ENCODE results near the gene GASK1A. TPM values are rescaled to one million over a fixed set of nuclear protein-coding genes. Genes with fewer than 3 reads are reported as not detected.

Gene GASK1A
- total RNA-seq, 1 donor from 2014 or later = not detected

- peaks cover 46% of the 10 kb centered on the region for H3K9me3 Mint-ChIP-seq
- H3K27ac Mint-ChIP-seq = no peak overlapping the region
- H3K27me3 Mint-ChIP-seq = peaks cover 5% of the 10 kb centered on the region
- H3K36me3 Mint-ChIP-seq (ENCODE audit: low read depth) = peaks cover 3% of the 10 kb centered on the region
- no peak for TF ChIP-seq CTCF (IDR thresholded peaks at IDR 0.05)
- intact Hi-C loops (cut with micrococcal nuclease) = no loop called here
- ATAC-seq (ENCODE audit: low read depth) = no peak
- no peak for DNase-seq
- H3K4me1 Mint-ChIP-seq = no peaks in the 10 kb centered on the region
- H3K4me3 Mint-ChIP-seq = no peak overlapping the region
- POLR2A ChIA-PET = no interaction called here
- CTCF ChIA-PET = no interaction called here
These were observed 69.4 kb downstream of the GASK1A start for GRCh38 chr3:43048470-43048869.

DNA sequence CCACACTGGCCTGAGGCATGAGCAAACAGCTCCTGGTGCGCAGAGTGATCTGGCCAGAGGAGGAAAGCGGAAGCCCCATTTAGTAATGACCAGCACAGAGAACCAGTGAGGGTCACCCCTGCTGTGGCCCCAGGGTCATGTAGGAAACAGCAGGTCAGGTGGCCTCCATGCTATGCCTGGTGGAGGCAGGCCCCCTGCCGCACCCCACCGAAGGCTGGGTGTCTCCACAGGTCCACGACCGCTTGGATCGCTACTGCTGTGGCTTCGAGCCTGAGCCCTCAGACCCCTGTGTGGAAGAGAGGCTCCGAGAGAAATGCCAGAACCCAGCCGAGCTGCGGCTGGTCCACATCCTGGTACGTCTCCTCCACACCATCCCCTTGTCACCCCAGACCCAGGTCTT lies 74.2 kb downstream of the GASK1A start:
- H3K27me3 Mint-ChIP-seq = peaks cover 3% of the 10 kb centered on the region
- DNase-seq = no peak
- ATAC-seq (ENCODE audit: low read depth) = no peak
- no peak for TF ChIP-seq CTCF (IDR thresholded peaks at IDR 0.05)
- no peak overlapping the region for H3K4me3 Mint-ChIP-seq
- H3K27ac Mint-ChIP-seq = no peak overlapping the region
- ChIA-PET POLR2A (no interaction called here), CTCF (no interaction called here)
- peaks cover 20% of the 10 kb centered on the region for H3K9me3 Mint-ChIP-seq
- H3K4me1 Mint-ChIP-seq = no peaks in the 10 kb centered on the region
- intact Hi-C loops (cut with micrococcal nuclease) = no loop called here
- no peaks in the 10 kb centered on the region for H3K36me3 Mint-ChIP-seq (ENCODE audit: low read depth)

- no peaks in the 10 kb centered on the region for H3K36me3 Mint-ChIP-seq (ENCODE audit: low read depth)
- H3K9me3 Mint-ChIP-seq = peaks cover 16% of the 10 kb centered on the region
- no peak for DNase-seq
- no peaks in the 10 kb centered on the region for H3K4me1 Mint-ChIP-seq
- CTCF ChIA-PET = no interaction called here
- TF ChIP-seq CTCF (IDR thresholded peaks at IDR 0.05) = no peak
- no peak for ATAC-seq (ENCODE audit: low read depth)
- POLR2A ChIA-PET = no interaction called here
- no peak overlapping the region for H3K4me3 Mint-ChIP-seq
- intact Hi-C loops (cut with micrococcal nuclease) = no loop called here
- peaks cover 3% of the 10 kb centered on the region for H3K27me3 Mint-ChIP-seq
- no peak overlapping the region for H3K27ac Mint-ChIP-seq
These were observed 75.6 kb downstream of the GASK1A start for GRCh38 chr3:43054754-43055153.

GRCh38 chr3:43055393-43055792 lies 76.3 kb downstream of the GASK1A start:
- Mint-ChIP-seq H3K27me3 (peaks cover 3% of the 10 kb centered on the region), H3K4me3 (no peak overlapping the region), H3K27ac (no peak overlapping the region), H3K36me3 (ENCODE audit: low read depth) (no peaks in the 10 kb centered on the region), H3K4me1 (no peaks in the 10 kb centered on the region), H3K9me3 (peaks cover 12% of the 10 kb centered on the region)
- ChIA-PET POLR2A (no interaction called here), CTCF (no interaction called here)
- ATAC-seq (ENCODE audit: low read depth) (no peak), DNase-seq (no peak)
- TF ChIP-seq CTCF (IDR thresholded peaks at IDR 0.05) = no peak
- intact Hi-C loops (cut with micrococcal nuclease) = no loop called here

- intact Hi-C loops (cut with micrococcal nuclease) = no loop called here
- ATAC-seq (ENCODE audit: low read depth) = no peak
- Mint-ChIP-seq H3K4me3 (no peak overlapping the region), H3K9me3 (peaks cover 7% of the 10 kb centered on the region), H3K27ac (no peak overlapping the region), H3K4me1 (no peaks in the 10 kb centered on the region), H3K27me3 (peaks cover 3% of the 10 kb centered on the region), H3K36me3 (ENCODE audit: low read depth) (no peaks in the 10 kb centered on the region)
- CTCF ChIA-PET = no interaction called here
- no peak for TF ChIP-seq CTCF (IDR thresholded peaks at IDR 0.05)
- no peak for DNase-seq
- POLR2A ChIA-PET = no interaction called here
These were observed 77.0 kb downstream of the GASK1A start for GRCh38 chr3:43055806-43056770.
